Mesendoderm (in vitro differentiated cells): ENCODE data around the gene TAS2R8. TPM values are rescaled to one million over a fixed set of nuclear protein-coding genes. Genes with fewer than 3 reads are reported as not detected.

ENCODE experiments used
- small RNA-seq: library from polyadenylated mRNA; stranded (forward); fragments of <200 nt; extraction: miRNeasy Mini kit (QIAGEN cat#:217004); gene quantifications from one replicate; pipeline ENCODE3, GENCODE V24; 2013; ENCODE audit not compliant: insufficient read depth

Gene TAS2R8

Small RNAs within 50 kb of the gene (small RNA-seq; reads per million reads assigned to genes)
- gene PRR4 = not detected
